ENCODE data around the gene PTPRG. TPM values are rescaled to one million over a fixed set of nuclear protein-coding genes. Genes with fewer than 3 reads are reported as not detected.

Gene PTPRG
- total RNA-seq, 4 donors from 2014 or later = 51.9 to 56.8 (median 54.4) TPM

- peaks cover 0 to 8% (median 6%) of the 10 kb centered on the region in 4 donors for H3K9me3 ChIP-seq
Measured at GRCh38 chr3:61560517-61561373, 626 bp upstream of the PTPRG start.

GRCh38 chr3:61562042-61562720 lies 810 bp downstream of the PTPRG start:
- peak overlapping the region; percentile 90 to 96 (median 94) for H3K27ac ChIP-seq (replicated peaks in 1 of 4)
- no peaks in the 10 kb centered on the region for H3K36me3 ChIP-seq
- H3K4me1 ChIP-seq = peaks cover 18 to 39% (median 35%) of the 10 kb centered on the region in 4 donors
- no peak for DNase-seq (ENCODE audit: extremely low spot score)
- H3K9me3 ChIP-seq = peaks cover 0 to 8% (median 6%) of the 10 kb centered on the region in 4 donors
- peak overlapping the region; percentile 63 to 89 (median 86) for H3K4me3 ChIP-seq
- intact Hi-C loops (cut with DNase I) = loop anchor here (5.0 to 10.0 kb wide), 3 partner anchors 293 to 625 kb away; no protein-coding TSS in a partner anchor
- H3K27me3 ChIP-seq = no peaks in the 10 kb centered on the region
- TF ChIP-seq POLR2A (IDR thresholded peaks at IDR 0.05; ENCODE audit: low read depth) (no peak), POLR2AphosphoS5 (IDR thresholded peaks at IDR 0.05) (no peak), CTCF (IDR thresholded peaks at IDR 0.05) (no peak), EP300 (IDR thresholded peaks at IDR 0.05) (no peak)
- 2% methylated on average over 34 of the region's 65 CpGs for WGBS

More at GRCh38 chr3:61560517-61561373, 626 bp upstream of the PTPRG start:
- no peaks in the 10 kb centered on the region for H3K27me3 ChIP-seq
- peak; percentile 96 for DNase-seq (ENCODE audit: extremely low spot score)
- peaks cover 17 to 39% (median 33%) of the 10 kb centered on the region in 4 donors for H3K4me1 ChIP-seq
- TF ChIP-seq POLR2A (IDR thresholded peaks at IDR 0.05; ENCODE audit: low read depth) (no peak), EP300 (IDR thresholded peaks at IDR 0.05) (peak; percentile 40), POLR2AphosphoS5 (IDR thresholded peaks at IDR 0.05) (peak in 1 of 2 donors; percentile 42), CTCF (IDR thresholded peaks at IDR 0.05) (peak in 2 of 3 experiments; percentile 5 to 12)
- peak overlapping the region; percentile 90 to 96 (median 94) for H3K27ac ChIP-seq (replicated peaks in 1 of 4)
- WGBS = 2% methylated on average over 38 of the region's 64 CpGs
- intact Hi-C loops (cut with DNase I) = loop anchor here (5.0 to 10.0 kb wide), 3 partner anchors 294 to 627 kb away; no protein-coding TSS in a partner anchor
- H3K36me3 ChIP-seq = no peaks in the 10 kb centered on the region
- H3K4me3 ChIP-seq = peak overlapping the region; percentile 63 to 89 (median 86)

GRCh38 chr3:61562721-61563312 lies 1.4 kb downstream of the PTPRG start:
- DNase-seq (ENCODE audit: extremely low spot score) = no peak
- no peaks in the 10 kb centered on the region for H3K27me3 ChIP-seq
- peaks cover 0 to 8% (median 6%) of the 10 kb centered on the region in 4 donors for H3K9me3 ChIP-seq
- H3K4me1 ChIP-seq = peaks cover 18 to 39% (median 35%) of the 10 kb centered on the region in 4 donors
- H3K27ac ChIP-seq (replicated peaks in 1 of 4) = peak overlapping the region; percentile 90 to 96 (median 94)
- no peak for TF ChIP-seq POLR2AphosphoS5 (IDR thresholded peaks at IDR 0.05)
- WGBS = under 1% methylated on average over 16 of the region's 44 CpGs
- H3K4me3 ChIP-seq = peak overlapping the region; percentile 63 to 89 (median 86)
- intact Hi-C loops (cut with DNase I) = loop anchor here (5.0 to 10.0 kb wide), 3 partner anchors 292 to 624 kb away; no protein-coding TSS in a partner anchor
- H3K36me3 ChIP-seq = no peaks in the 10 kb centered on the region

DNA sequence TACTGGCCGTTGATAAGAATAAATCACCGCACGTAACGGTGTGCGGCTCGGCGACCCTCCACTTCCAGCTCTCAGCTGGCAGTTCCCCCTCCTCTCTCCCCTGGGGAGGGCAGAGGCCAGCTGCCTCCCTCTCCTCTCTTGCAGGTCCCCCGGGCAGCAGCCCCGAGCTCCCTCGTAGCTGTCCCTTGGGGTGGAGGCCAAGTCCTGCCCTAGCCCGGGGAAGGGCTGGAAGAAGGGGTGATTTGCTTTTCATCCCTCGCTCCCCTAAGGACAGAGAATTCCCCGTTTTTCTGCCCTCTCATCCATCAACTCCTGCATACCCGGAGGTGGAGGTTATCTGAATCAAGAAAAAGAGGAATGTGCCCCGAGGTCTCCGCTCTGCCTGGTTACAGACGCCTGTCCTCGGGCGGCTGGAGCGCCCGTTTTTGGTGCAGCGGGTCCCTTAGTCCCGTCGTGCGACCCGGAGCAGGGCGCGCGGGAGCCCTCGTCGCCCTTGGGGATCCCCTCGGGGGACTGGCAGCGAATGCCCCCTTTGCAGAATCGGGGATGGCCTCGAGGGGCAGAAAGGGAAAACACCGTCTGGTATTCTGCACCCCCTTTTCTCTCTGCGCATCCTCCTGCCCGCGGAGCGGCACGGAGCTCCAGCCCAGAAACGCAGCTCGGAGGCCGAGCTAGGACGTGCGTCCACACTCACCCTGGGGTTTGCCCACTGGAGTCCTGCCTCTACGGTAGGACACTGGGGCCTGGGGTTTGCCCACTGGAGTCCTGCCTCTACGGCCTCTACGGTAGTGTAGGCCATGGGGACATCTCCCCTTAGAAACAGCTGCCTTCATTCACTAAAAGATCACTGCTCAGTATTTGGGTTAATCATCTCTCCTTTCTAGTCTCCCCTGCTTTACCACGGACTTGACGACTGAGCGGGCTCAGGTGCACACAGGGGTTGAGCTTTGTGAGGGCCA lies 2.2 kb downstream of the PTPRG start:
- Histone ChIP-seq H3K27me3 (no peaks in the 10 kb centered on the region), H3K4me1 (peaks cover 18 to 39% (median 35%) of the 10 kb centered on the region in 4 donors), H3K4me3 (peak overlapping the region; percentile 63 to 89 (median 86)), H3K9me3 (peaks cover 0 to 2% (median under 1%) of the 10 kb centered on the region in 4 donors), H3K27ac (replicated peaks in 1 of 4) (peak overlapping the region; percentile 52 to 96 (median 92)), H3K36me3 (no peaks in the 10 kb centered on the region)
- WGBS = 4% methylated on average over 31 of the region's 52 CpGs
- TF ChIP-seq EP300 (IDR thresholded peaks at IDR 0.05) (no peak), POLR2AphosphoS5 (IDR thresholded peaks at IDR 0.05) (no peak), CTCF (IDR thresholded peaks at IDR 0.05) (no peak), POLR2A (IDR thresholded peaks at IDR 0.05; ENCODE audit: low read depth) (no peak)
- intact Hi-C loops (cut with DNase I) = loop anchor here (5.0 to 10.0 kb wide), 3 partner anchors 291 to 624 kb away; no protein-coding TSS in a partner anchor
- no peak for DNase-seq (ENCODE audit: extremely low spot score)

Data from esophagus muscularis mucosa (tissue), 4 donors.